HG02610 (cell line): ENCODE data around the gene KDM3A.

Source experiments
- ATAC-seq: cut with Tn5 transposase; IDR thresholded peaks from one replicate; pipeline ENCODE4 v1.9.1; 2021; ENCODE audit warnings: mild to moderate bottlenecking, moderate library complexity; ENCODE audit not compliant: unreplicated experiment

KDM3A gene

GRCh38 chr2:86434290-86434689, 6.9 kb upstream of the KDM3A start:
- ATAC-seq: no peak

- ATAC-seq: no peak
These were observed 5.6 kb upstream of the KDM3A start for GRCh38 chr2:86435531-86435930.

DNA sequence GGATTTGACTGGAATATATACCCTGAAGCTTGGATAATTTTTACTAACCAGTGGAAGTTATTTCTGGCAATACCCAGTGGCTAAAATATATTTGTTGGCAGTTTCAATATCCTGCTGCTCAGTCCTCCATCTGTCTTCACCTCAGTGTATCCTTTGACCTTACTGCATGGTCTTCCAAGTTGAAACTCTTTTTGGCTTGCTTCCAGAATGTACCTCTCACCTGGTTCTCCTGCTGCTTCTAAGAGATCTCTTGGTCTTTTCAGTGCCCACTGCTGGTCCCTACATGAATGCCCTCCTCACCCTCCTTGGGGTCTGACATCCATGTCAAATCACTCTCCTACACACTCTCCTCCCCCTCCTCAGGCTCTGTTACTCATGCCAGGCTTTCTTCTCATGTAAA, 4.8 kb upstream of the KDM3A start:
- ATAC-seq: no peak

DNA sequence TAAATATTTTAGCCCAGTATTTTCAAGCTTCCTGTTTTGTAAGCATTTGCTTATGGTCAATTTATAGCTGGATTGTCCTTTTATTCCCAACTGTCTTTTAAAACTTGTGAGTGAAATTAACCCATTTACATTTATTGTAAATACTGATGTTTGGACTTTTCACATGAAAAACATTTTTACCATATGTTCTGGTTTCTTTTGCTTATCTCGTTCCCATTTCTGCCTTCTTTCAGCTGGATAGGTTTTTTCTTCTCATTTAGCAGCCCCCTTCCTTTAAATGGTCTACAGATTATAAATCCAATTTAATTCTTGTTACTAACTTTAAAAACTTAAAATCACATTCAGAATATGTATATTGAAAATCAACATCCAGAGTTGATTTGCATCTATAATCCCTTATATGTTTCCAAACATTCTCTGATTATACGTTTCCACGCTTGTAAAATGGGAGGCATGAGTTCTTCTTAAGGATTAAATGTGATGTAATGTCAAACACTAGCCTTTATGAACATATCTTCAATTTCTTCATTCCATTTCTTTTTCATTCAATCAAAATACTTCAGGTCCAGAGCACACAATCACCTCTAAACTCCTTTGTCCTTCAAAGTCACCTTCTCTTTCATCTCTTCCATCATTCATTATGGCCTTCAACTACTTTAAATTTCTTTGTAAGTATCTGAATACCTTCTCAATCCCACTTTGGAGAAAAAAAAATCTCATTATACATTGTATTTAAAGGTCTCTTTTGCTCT, 1.1 kb upstream of the KDM3A start:
- ATAC-seq: no peak

DNA sequence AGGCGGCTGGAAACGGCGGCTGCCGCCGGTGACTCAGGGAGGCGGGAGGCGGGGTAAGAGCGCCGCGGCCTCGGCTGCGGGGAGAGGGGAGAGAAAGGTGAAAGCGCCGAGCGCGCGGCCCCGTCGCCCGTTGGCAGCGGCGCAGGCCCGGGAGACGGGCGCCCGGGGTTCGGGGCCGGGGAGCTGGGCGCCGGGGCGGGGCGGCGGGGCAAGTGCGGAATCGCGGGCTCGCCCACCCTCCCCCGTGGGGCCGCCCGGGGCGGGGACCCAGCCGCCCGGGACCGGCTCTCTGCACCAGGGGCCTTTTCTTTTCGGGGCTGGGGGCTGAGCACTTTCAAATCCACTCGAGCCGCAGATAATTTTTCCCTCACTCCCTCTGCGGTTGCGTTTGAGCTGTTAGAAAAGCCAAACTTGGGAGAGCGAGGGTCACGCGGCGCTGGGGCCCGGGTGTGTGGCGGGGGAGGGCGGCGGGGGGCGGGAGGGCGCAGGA, 266 bp downstream of the KDM3A start:
- ATAC-seq: no peak

DNA sequence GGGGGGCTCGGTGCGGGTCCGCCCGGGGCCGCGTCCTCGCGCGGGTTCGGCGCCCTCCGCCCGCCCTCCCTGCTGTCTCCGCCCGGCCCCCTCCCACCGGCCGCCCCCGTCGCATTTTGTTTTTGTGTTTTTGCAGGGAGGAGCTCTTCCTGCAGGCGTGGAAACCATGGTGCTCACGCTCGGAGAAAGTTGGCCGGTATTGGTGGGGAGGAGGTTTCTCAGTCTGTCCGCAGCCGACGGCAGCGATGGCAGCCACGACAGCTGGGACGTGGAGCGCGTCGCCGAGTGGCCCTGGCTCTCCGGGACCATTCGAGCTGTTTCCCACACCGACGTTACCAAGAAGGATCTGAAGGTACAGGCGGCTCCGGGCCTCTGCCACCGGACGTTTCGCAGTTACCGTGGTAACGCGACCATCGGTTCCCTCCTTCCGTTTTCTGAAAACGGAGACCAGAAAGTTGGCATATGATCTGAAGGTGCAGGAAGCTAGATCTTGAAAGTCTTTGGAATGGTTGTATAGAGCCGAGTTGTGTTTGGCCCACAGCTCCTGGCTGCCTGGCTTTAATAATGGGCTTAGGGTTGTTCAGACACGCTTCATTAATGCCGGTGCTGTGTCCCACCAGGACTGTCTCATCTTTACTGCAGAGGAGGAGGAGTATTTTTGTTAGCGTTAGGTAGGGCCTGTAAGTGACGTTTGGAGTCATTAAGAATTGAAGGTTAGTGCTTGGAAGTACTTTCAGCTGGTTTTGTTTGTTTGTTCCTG, 891 bp downstream of the KDM3A start:
- ATAC-seq: peak; percentile 9

DNA sequence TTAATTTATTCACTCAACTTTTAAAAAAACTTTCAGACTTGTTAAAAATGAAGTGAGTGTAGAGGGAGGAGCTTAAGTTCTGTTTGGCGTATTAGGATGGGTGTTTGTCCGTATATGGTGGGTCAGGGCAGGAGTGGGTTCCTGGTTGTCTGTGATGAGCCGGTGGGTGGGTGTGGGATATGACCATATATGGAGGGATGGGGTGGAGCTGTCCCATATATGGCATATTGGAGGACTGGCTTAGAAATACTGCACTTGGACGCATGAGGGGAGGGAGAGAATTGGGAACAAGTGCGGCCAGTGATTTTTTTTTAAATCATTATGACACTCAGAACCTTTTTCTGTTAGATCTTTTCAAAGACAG, 1.5 kb downstream of the KDM3A start:
- peak; percentile 77 for ATAC-seq

GRCh38 chr2:86443631-86444350, 2.6 kb downstream of the KDM3A start:
- no peak for ATAC-seq

DNA sequence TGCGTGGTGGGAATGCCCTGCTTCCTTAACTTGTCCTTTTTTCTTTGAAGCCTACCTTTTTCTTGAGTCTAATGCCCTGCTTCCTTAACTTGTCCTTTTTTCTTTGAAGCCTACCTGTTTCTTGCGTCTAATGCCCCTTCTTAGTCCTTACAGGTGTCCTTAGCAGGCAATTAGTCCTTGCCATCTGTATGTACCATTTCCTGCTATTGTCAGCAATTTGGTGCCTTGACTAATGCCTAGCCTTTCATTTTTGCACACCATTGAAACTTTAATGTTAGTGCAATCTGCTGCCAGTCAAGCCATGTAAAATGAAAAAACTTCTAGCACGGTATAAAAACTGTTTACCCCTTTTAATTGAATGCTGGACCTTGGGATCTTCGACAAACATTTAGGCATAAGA, 4.3 kb downstream of the KDM3A start:
- ATAC-seq: no peak

- ATAC-seq: no peak
These were observed 4.9 kb downstream of the KDM3A start for GRCh38 chr2:86446060-86446459.

GRCh38 chr2:86453836-86454235, 12.7 kb downstream of the KDM3A start:
- no peak for ATAC-seq

DNA sequence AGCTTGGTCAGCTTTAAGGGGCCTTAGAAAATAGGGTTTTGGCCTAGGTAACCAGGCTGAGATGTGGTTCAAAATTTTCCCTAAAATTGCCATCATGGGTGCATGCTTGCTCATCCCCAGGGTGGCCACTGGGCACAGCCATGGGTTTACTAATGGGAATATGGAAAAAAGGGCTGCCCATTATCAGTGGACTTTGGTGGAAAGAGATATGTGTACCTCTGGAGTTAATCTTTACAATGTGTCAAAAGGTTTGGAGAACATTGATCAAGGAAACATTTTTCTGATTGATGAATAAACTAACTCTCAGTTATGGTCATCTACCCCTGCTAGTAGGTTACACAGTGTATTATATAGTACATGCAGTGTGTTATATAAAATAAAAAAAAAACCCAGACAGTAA, 13.1 kb downstream of the KDM3A start:
- ATAC-seq: no peak

DNA sequence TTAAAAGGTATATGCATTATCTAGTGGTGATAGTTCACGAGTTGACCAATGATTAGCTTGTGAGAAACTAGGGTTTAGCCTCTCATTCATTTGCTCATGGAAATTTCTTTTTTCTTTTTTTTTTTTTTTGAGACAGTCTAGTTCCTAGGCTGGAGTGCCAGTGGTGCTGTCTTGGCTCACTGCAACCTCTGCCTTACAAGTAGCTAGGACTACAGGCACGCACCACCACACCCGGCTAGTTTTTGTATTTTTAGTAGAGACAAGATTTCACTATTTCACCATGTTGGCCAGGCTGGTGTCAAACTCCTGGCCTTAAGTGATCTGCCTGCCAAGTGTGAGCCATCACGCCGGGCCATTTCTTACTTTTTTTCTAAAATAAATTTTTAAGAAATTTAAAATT, 14.0 kb downstream of the KDM3A start:
- ATAC-seq: no peak

DNA sequence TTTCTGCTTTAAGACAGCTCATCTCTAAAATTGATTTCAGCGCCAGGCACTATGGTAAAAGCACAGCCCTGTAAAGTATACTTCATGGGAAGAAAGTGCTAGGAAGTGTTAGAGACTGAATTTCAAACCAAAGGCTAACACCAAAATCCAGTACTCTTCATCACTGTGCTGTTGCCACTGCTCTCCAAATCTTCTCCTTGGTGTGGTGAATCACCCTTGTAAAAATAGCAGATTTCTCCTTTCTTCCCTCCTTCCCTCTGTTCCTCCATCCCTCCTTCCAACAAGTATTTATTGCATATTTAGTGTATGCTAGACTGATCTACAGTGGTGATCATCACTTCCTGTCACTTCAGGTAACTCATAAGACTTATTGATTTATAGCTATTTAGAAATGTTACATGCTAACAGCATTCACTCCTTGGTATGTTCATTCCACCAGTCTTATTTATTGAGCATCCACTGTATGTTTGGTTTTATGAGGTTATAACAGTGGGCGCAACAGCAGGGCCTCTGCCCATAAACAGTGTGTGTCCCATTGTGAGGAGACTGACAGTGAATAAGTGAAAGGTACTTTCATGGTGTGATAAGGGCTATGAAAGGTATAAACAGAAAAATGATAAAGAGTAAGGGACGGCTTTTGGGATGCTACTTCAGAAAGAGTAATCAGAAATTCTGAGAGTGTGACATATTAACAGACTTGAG, 20.0 kb downstream of the KDM3A start:
- no peak for ATAC-seq

- ATAC-seq: no peak
These were observed 23.5 kb downstream of the KDM3A start for GRCh38 chr2:86464652-86465051.

- ATAC-seq: no peak
These were observed 25.1 kb downstream of the KDM3A start for GRCh38 chr2:86466306-86466705.

DNA sequence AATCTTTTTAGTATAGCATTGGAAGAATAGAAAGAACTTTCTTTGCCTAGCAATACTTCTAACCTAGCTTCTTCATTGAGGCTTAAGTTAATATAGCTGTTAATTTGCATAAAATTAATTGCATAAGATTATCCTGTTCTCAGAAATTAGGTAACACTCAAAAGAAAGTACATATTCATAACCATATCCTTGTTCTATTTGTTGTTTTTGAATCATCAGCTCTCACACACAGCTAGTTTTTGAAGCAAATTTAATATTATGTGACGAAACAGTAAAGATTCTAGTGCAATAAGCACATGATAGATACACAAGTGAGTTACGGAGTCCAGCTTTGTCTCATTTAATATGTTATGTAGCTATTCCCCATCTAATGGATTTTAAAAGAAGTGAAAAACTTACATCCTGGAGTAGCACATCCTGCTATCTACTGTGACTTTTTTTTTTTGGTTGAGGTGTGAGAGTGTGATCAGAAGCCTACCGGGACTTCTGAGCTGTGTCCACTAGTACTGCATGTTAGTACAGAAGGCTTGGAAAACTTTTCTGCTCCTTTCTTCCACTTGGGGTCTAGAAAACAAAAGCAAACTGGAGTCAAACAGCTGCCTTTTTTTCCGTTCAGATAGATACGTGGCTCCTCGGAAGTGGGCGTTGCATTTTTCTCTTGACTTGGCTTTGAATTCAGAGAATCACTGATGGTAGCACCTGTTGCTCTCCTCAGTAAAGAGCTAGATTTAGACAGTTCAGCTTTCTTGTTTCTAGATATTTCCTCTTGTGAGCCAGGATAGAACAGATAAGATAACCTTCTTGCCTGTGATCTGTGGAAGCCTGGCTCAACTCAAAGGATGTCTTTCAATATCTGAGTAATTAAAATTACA, 27.2 kb downstream of the KDM3A start:
- ATAC-seq: no peak

DNA sequence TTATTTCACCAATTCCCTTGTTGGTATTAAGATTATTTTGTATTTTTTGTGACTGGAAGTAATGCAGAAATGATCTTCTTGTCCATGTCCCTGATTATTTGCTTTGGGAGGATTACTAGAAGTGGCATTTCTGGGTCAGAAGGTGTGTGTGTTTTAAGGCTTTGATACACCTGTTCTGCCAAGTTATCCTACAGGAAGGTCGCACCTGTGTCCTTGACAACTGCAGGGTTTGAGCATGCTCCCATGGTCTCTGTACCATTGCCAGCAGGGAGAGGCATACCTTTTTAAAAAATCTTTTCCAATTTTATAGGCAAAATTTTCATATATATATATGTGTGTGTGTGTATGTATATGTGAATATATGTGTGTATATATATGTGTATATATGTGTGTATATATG, 29.7 kb downstream of the KDM3A start:
- ATAC-seq: no peak

DNA sequence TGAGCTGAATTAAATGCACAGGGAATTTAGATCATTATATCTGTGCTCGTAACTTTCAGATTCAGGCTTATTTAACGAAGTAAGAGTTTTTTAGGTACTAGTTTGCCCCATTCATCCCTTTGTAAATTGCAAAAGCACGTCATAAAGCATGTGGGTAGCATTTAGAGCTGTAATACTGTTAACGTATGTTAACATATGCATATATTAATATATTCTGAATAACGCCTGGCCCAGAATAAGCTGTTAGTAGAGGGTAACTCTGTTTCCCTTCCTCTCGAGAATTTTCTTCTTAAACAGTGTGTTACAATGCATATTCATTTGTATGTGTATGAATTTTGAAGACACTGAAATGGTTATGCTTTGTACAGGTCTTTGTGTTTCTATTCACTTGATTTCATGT, 30.5 kb downstream of the KDM3A start:
- ATAC-seq: no peak

- no peak for ATAC-seq
These were observed 34.9 kb downstream of the KDM3A start for GRCh38 chr2:86476092-86476491.
